ENCODE data around the gene LAIR2. TPM values are rescaled to one million over a fixed set of nuclear protein-coding genes. Genes with fewer than 3 reads are reported as not detected.

Gene LAIR2
- total RNA-seq, 1 donor from 2014 or later, result not detected

DNA sequence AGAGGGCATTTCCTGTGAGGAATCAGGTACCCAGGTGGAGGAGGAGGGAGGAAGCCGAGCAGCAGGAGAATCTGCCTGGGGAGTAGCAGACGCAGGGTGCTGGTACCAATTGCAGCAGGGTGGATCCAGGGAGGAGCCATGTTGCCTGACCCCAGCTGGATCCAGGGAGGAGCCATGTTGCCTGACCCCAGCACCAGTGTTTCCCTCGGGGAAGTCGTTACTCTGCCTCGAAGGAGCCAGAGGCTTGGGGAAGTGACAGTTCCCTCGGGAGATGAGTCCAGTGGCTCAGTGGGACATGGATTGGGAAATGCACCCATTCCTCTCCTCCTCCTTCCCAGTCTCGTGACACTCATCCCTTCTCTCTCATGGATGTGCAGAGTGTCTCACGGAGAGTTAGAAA lies 31.5 kb downstream of the LAIR2 start:
- no peak for DNase-seq (ENCODE audit: low spot score)

- DNase-seq (ENCODE audit: low spot score), result no peak
These were observed 33.0 kb downstream of the LAIR2 start for GRCh38 chr19:54535601-54536000.

- no peak for DNase-seq (ENCODE audit: low spot score)
These were observed 34.3 kb downstream of the LAIR2 start for GRCh38 chr19:54536956-54537355.

DNA sequence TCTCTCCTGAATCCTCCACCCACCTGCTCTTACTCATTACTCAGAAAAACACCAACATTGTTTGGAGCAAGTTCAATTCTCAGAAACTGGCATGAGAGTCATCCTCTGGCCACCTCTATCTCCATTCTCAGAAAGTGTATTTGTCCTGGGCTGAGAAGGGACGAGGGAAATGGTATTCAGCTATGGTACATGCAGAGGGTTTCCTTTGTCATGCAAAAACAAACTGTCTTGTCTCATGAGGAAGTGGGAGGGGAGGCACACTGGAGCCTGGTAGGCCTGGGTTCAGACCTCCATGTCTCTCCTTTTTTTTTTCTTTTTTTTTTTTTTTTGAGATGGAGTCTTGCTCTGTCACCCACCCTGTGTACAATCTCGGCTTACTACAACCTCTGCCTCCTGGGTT lies 39.1 kb downstream of the LAIR2 start:
- DNase-seq (ENCODE audit: low spot score), result no peak

DNA sequence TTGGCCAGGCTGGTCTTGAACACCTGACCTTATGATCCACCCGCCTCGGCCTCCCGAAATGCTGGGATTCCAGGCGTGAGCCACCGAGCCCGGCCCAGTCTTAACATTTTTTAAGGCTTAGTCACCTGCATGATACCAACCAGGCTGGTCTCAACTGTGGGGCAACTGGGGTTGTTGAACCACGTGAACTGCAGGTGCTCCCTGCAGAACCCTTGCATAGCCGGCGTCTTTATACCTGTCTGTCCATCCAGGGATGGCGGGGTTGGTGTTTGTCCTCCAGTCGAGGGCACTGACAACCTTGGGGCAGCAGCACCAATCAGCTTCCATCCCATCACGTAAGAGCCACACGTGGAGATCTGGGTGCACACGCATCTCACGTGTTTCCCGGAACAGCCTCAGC lies 46.2 kb downstream of the LAIR2 start:
- no peak for DNase-seq (ENCODE audit: low spot score)

DNA sequence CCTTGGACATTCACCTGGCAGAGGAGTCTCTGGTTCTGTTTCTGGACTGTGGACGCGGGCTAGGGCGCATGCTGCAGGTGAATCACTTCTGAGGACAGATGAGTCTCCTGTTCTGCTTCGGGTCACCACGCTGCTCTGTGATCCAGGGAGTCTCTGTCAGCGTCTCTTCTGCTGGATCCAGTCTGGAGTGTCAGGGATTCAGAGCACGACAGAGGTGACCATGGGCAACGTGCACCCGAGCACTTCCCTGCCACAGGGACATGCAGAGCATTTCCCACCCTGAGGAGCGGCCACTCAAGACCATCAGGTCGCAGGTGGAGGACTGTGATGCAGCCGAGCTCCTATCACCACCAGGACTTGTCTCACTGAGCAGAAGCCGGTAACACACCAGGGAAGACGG lies 46.6 kb downstream of the LAIR2 start:
- DNase-seq (ENCODE audit: low spot score), result no peak

- no peak for DNase-seq (ENCODE audit: low spot score)
These were observed 48.7 kb downstream of the LAIR2 start for GRCh38 chr19:54551293-54551692.

DNA sequence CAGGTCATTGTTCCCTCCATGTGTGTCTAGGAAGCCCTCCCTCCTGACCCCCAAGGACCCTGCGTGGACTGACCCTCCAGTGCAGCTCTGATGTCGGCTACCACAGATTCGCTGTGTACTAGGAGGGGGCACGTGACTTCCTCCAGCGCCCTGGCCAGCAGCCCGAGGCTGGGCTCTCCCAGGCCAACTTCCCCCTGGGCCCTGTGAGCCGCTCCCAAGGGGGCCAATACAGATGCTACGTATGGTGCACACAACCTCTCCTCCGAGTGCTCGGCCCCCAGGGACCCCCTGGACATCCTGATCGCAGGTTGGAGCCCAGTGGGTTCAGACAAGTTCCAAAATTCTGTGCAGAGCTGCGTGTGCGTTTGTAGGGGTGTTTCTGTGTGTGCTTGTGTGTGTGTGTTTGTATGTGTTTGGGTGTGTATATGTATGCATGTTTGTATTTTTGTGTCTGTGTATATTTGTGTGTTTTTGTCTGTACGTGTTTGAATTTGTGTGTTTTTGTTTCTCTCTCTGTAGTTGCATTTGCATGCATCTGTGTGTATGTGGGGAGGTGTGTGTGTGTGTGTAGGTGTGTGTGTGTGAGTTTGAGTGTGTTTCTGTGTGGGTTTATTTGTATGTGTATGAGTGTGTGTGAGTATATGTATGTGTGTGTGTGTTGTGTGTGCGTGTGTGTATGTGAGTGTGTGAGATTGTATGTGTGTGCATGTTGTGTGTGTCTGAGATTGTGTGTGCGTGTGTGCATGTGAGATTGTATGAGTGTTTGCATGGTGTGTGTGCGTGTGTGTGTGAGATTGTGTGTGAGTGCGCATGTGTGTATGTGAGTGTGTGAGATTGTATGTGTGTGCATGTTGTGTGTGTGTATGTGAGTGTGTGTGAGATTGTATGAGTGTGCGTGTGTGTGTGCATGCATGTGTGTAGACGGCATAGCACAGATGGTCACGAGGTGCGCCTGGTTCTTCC lies 49.6 kb downstream of the LAIR2 start:
- DNase-seq (ENCODE audit: low spot score), result peak; percentile 23

- DNase-seq (ENCODE audit: low spot score), result no peak
These were observed 50.3 kb downstream of the LAIR2 start for GRCh38 chr19:54552913-54553310.

GRCh38 chr19:54554006-54554405 lies 51.4 kb downstream of the LAIR2 start:
- no peak for DNase-seq (ENCODE audit: low spot score)

DNA sequence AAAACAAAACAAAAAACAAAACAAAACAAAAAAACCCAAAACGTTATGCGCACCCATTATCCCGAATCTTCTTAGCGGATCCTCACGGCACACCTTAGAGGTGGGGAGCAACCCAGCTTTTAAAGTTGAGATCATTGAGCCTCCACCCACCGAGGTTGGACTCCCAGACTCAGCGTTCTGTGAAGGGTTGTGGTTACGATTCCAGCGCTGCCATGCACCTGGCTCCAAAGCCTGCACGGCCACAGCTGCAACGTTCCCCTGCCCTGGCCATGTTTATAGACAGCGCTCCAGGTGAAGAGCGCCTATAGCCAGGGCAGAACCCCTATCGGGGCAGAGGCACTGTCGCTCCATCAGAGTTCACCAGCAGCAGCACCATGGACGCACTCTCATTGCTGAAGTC lies 52.3 kb downstream of the LAIR2 start:
- DNase-seq (ENCODE audit: low spot score), result no peak

DNA sequence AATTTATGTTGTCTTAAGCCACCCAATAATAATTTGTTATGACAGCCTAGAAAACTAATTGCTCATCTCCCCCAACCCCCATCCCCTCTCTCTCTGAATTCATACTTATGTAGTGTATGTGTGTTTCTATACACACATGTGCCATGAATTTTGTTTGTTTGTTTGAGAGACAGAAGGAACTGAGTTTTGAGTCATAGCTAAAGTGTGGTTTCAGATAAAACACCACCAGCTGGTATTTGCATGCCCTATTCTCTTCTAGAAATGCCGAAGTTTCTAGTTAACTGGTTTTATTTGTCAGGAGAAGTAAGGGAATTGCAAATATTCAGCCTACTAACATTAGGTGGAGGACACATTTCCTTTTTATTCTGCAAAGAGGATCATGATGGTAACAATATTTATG lies 53.6 kb downstream of the LAIR2 start:
- no peak for DNase-seq (ENCODE audit: low spot score)

GRCh38 chr19:54558339-54558738 lies 55.7 kb downstream of the LAIR2 start:
- no peak for DNase-seq (ENCODE audit: low spot score)

Other genes starting within 250 kb of the LAIR2 start
- gene LILRB5, start 245.6 kb upstream of the LAIR2 start, total RNA-seq, result 6.5 TPM
- 3.3 TPM for gene LILRB2, start 221.7 kb upstream of the LAIR2 start, total RNA-seq
- 1.1 TPM for gene LILRA5, start 189.7 kb upstream of the LAIR2 start, total RNA-seq
- 0.26 TPM for gene LILRA4, start 163.7 kb upstream of the LAIR2 start, total RNA-seq
- 36.1 TPM for gene LAIR1, start 137.9 kb upstream of the LAIR2 start, total RNA-seq
- 2.7 TPM for gene TTYH1, start 87.4 kb upstream of the LAIR2 start, total RNA-seq
- gene LENG8, start 53.6 kb upstream of the LAIR2 start, total RNA-seq, result 236 TPM
- gene LENG9, start 39.1 kb upstream of the LAIR2 start, total RNA-seq, result 11.0 TPM
- 14.9 TPM for gene CDC42EP5, start 29.5 kb upstream of the LAIR2 start, total RNA-seq
- 5.8 TPM for gene LILRA2, start 71.0 kb downstream of the LAIR2 start, total RNA-seq
- 1.9 TPM for gene LILRA1, start 90.8 kb downstream of the LAIR2 start, total RNA-seq
- 11.4 TPM for gene LILRB1, start 127.7 kb downstream of the LAIR2 start, total RNA-seq
- 16.4 TPM for gene LILRB4, start 160.2 kb downstream of the LAIR2 start, total RNA-seq
- gene KIR3DL3, start 221.6 kb downstream of the LAIR2 start, total RNA-seq, result not detected
- gene KIR2DL3, start 235.7 kb downstream of the LAIR2 start, total RNA-seq, result not detected

Measured in mucosa of gallbladder (tissue), 1 donor.